ENCODE results near the gene DROSHA. TPM values are rescaled to one million over a fixed set of nuclear protein-coding genes. Genes with fewer than 3 reads are reported as not detected.

DROSHA gene, protein sequence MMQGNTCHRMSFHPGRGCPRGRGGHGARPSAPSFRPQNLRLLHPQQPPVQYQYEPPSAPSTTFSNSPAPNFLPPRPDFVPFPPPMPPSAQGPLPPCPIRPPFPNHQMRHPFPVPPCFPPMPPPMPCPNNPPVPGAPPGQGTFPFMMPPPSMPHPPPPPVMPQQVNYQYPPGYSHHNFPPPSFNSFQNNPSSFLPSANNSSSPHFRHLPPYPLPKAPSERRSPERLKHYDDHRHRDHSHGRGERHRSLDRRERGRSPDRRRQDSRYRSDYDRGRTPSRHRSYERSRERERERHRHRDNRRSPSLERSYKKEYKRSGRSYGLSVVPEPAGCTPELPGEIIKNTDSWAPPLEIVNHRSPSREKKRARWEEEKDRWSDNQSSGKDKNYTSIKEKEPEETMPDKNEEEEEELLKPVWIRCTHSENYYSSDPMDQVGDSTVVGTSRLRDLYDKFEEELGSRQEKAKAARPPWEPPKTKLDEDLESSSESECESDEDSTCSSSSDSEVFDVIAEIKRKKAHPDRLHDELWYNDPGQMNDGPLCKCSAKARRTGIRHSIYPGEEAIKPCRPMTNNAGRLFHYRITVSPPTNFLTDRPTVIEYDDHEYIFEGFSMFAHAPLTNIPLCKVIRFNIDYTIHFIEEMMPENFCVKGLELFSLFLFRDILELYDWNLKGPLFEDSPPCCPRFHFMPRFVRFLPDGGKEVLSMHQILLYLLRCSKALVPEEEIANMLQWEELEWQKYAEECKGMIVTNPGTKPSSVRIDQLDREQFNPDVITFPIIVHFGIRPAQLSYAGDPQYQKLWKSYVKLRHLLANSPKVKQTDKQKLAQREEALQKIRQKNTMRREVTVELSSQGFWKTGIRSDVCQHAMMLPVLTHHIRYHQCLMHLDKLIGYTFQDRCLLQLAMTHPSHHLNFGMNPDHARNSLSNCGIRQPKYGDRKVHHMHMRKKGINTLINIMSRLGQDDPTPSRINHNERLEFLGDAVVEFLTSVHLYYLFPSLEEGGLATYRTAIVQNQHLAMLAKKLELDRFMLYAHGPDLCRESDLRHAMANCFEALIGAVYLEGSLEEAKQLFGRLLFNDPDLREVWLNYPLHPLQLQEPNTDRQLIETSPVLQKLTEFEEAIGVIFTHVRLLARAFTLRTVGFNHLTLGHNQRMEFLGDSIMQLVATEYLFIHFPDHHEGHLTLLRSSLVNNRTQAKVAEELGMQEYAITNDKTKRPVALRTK (N-terminal part only)
- total RNA-seq = 33.7 and 40.8 TPM in 2 replicates
- 21.9 and 25.3 TPM in 2 replicates for polyA plus RNA-seq

DNA sequence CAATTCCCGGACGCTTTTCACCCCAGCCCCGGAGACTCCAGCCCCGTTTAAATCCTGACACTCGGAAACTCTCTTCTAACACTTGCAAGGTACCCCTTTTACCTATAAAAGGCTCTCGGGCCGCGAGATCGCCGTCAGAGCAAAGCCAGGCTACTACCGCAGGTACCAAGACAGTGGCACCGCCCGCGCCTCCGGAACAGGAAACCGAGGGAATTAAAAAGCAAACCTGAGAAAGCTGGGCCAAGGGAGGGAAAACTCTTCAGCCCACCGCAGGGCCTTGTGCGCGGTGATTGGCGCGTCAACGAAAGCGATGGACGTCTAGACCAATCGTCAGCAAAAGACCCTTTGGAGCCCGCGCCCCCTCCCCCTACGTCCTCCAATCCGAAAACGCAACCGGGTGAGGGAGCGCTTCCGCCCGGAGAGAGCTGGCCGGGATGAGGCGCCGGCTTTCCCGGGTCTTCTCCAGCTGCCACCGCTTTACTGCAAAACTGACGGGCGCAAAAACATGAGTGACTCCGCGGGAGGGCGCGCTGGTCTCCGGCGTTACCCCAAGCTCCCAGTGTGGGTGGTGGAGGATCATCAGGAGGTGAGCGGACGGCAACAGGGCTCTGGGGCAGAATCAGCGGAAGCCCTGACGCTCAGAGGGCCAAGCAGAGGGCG, at the start of gene DROSHA, which contains the start of gene C5orf22:
Gene DROSHA (minus strand): TSS at position 206 of the 660 bp plus-strand sequence. CDS start 3,034 bp downstream, outside the sequence.
Gene C5orf22 (plus strand): TSS at position 414 of the 660 bp plus-strand sequence. CDS start 92 bp downstream, at position 506.
- Histone ChIP-seq H4K20me1 (ENCODE audit: insufficient read depth, poor library complexity, severe bottlenecking) (no peaks in the 10 kb centered on the region), H3K27ac (peak within 1 kb of the TSS; percentile 69), H3K4me3 (peak within 1 kb of the TSS; percentile 82), H3K27me3 (no peaks in the 10 kb centered on the region), H2AFZ (peak within 1 kb of the TSS; percentile 80), H3K36me3 (replicated peaks; ENCODE audit: insufficient read depth, low read depth) (no peaks in the 10 kb centered on the region), H3K9me2 (replicated peaks; ENCODE audit: insufficient read depth) (no peaks in the 10 kb centered on the region), H3K4me2 (peak within 1 kb of the TSS; percentile 90), H3K79me2 (peaks cover 34% of the 10 kb centered on the region), H3K9me3 (ENCODE audit: low read depth) (no peaks in the 10 kb centered on the region), H3K4me1 (ENCODE audit: insufficient read depth) (peaks cover 9% of the 10 kb centered on the region)
- 1% methylated on average over 51 of the region's 52 CpGs for WGBS (ENCODE audit: low lambda C conversion rate, missing lambda C conversion rate)
- peak; percentile 97 for DNase-seq (ENCODE audit: low spot score)
- TF ChIP-seq, protein P1, sequence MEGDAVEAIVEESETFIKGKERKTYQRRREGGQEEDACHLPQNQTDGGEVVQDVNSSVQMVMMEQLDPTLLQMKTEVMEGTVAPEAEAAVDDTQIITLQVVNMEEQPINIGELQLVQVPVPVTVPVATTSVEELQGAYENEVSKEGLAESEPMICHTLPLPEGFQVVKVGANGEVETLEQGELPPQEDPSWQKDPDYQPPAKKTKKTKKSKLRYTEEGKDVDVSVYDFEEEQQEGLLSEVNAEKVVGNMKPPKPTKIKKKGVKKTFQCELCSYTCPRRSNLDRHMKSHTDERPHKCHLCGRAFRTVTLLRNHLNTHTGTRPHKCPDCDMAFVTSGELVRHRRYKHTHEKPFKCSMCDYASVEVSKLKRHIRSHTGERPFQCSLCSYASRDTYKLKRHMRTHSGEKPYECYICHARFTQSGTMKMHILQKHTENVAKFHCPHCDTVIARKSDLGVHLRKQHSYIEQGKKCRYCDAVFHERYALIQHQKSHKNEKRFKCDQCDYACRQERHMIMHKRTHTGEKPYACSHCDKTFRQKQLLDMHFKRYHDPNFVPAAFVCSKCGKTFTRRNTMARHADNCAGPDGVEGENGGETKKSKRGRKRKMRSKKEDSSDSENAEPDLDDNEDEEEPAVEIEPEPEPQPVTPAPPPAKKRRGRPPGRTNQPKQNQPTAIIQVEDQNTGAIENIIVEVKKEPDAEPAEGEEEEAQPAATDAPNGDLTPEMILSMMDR (IDR thresholded peaks at IDR 0.05; ENCODE audit: poor library complexity) = peak; percentile 26
- TF ChIP-seq EZH2phosphoT487 (IDR thresholded peaks at IDR 0.05; ENCODE audit: low read depth, severe bottlenecking, unreplicated experiment) (no peak), EZH2 (IDR thresholded peaks at IDR 0.05; ENCODE audit: borderline replicate concordance) (no peak)

GRCh38 chr5:31579558-31579957, 47.7 kb upstream of the DROSHA start:
- no peak for DNase-seq (ENCODE audit: low spot score)
- H3K79me2 ChIP-seq = no peaks in the 10 kb centered on the region
- H2AFZ ChIP-seq = no peak overlapping the region
- H3K36me3 ChIP-seq (replicated peaks; ENCODE audit: insufficient read depth, low read depth) = no peaks in the 10 kb centered on the region
- H3K27ac ChIP-seq = no peak overlapping the region
- no peaks in the 10 kb centered on the region for H3K4me1 ChIP-seq (ENCODE audit: insufficient read depth)
- no peak overlapping the region for H3K4me2 ChIP-seq
- TF ChIP-seq EZH2phosphoT487 (IDR thresholded peaks at IDR 0.05; ENCODE audit: low read depth, severe bottlenecking, unreplicated experiment) (no peak), EZH2 (IDR thresholded peaks at IDR 0.05; ENCODE audit: borderline replicate concordance) (no peak)
- TF ChIP-seq, protein P1 (IDR thresholded peaks at IDR 0.05; ENCODE audit: poor library complexity) = no peak
- peaks cover 7% of the 10 kb centered on the region for H3K27me3 ChIP-seq
- no peaks in the 10 kb centered on the region for H3K9me2 ChIP-seq (replicated peaks; ENCODE audit: insufficient read depth)
- H4K20me1 ChIP-seq (ENCODE audit: insufficient read depth, poor library complexity, severe bottlenecking) = no peaks in the 10 kb centered on the region
- 85% methylated on average over 2 of the region's 2 CpGs for WGBS (ENCODE audit: low lambda C conversion rate, missing lambda C conversion rate)
- H3K9me3 ChIP-seq (ENCODE audit: low read depth) = no peaks in the 10 kb centered on the region
- no peak overlapping the region for H3K4me3 ChIP-seq

GRCh38 chr5:31577438-31577837, 45.5 kb upstream of the DROSHA start:
- TF ChIP-seq, protein P1 (IDR thresholded peaks at IDR 0.05; ENCODE audit: poor library complexity) = no peak
- no peak for TF ChIP-seq EZH2phosphoT487 (IDR thresholded peaks at IDR 0.05; ENCODE audit: low read depth, severe bottlenecking, unreplicated experiment)
- no peak for TF ChIP-seq EZH2 (IDR thresholded peaks at IDR 0.05; ENCODE audit: borderline replicate concordance)
- H3K4me2 ChIP-seq = no peak overlapping the region
- 85% methylated on average over 3 of the region's 3 CpGs for WGBS (ENCODE audit: low lambda C conversion rate, missing lambda C conversion rate)

More at GRCh38 chr5:31577438-31577837, 45.5 kb upstream of the DROSHA start:
- H3K4me3 ChIP-seq = no peak overlapping the region
- H3K36me3 ChIP-seq (replicated peaks; ENCODE audit: insufficient read depth, low read depth) = no peaks in the 10 kb centered on the region
- H3K9me3 ChIP-seq (ENCODE audit: low read depth) = no peaks in the 10 kb centered on the region
- H3K27ac ChIP-seq = no peak overlapping the region
- no peak for DNase-seq (ENCODE audit: low spot score)
- H3K9me2 ChIP-seq (replicated peaks; ENCODE audit: insufficient read depth) = no peaks in the 10 kb centered on the region
- H4K20me1 ChIP-seq (ENCODE audit: insufficient read depth, poor library complexity, severe bottlenecking) = no peaks in the 10 kb centered on the region
- peaks cover 7% of the 10 kb centered on the region for H3K27me3 ChIP-seq
- no peaks in the 10 kb centered on the region for H3K79me2 ChIP-seq
- no peaks in the 10 kb centered on the region for H3K4me1 ChIP-seq (ENCODE audit: insufficient read depth)
- H2AFZ ChIP-seq = no peak overlapping the region

Measured in hepatocyte (in vitro differentiated cells).